ENCODE results near the gene STX2. TPM values are rescaled to one million over a fixed set of nuclear protein-coding genes. Genes with fewer than 3 reads are reported as not detected.

STX2 gene
- total RNA-seq, 1 donor: 43.8 TPM

DNA sequence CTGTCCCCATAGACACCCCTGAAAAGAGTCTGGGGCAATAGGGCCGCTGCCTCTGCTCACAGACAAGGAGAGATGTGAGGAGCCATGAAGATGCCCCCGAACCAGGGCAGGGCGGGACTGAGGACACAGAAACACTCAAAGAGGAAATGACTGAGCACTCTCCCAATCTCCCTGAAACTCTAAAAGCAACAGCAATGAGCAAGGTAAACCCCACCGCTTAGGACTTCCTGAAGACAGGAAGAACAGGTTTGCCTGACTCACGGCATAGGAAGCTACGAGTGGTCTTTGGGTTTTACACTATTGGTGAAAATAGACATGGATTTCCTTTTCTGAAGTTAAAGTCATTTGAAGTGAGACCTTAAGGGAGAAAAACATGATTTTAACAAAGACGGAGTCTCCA lies 32.5 kb downstream of the STX2 start:
- H3K4me2 ChIP-seq (ENCODE audit: insufficient read depth, low read length): no peak overlapping the region
- H3K4me3 ChIP-seq (ENCODE audit: insufficient read depth, low read length): no peak overlapping the region
- no peaks in the 10 kb centered on the region for H3K27me3 ChIP-seq (ENCODE audit: insufficient read depth, low read length)
- no peak overlapping the region for H3K27ac ChIP-seq (ENCODE audit: low read depth, low read length)
- no peaks in the 10 kb centered on the region for H3K9me3 ChIP-seq (ENCODE audit: low read depth, low read length)
- TF ChIP-seq, protein P1, sequence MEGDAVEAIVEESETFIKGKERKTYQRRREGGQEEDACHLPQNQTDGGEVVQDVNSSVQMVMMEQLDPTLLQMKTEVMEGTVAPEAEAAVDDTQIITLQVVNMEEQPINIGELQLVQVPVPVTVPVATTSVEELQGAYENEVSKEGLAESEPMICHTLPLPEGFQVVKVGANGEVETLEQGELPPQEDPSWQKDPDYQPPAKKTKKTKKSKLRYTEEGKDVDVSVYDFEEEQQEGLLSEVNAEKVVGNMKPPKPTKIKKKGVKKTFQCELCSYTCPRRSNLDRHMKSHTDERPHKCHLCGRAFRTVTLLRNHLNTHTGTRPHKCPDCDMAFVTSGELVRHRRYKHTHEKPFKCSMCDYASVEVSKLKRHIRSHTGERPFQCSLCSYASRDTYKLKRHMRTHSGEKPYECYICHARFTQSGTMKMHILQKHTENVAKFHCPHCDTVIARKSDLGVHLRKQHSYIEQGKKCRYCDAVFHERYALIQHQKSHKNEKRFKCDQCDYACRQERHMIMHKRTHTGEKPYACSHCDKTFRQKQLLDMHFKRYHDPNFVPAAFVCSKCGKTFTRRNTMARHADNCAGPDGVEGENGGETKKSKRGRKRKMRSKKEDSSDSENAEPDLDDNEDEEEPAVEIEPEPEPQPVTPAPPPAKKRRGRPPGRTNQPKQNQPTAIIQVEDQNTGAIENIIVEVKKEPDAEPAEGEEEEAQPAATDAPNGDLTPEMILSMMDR (IDR thresholded peaks at IDR 0.05; ENCODE audit: extremely low read depth, low read depth, low read length): no peak
- peaks cover 3% of the 10 kb centered on the region for H4K20me1 ChIP-seq (ENCODE audit: insufficient read depth, low read length)
- peaks cover 8% of the 10 kb centered on the region for H3K79me2 ChIP-seq (ENCODE audit: insufficient read depth, low read length)
- DNase-seq (ENCODE audit: insufficient read length, low spot score, missing footprints): no peak
- H3K4me1 ChIP-seq (ENCODE audit: insufficient read depth, low read length): peaks cover 9% of the 10 kb centered on the region
- H3K36me3 ChIP-seq (ENCODE audit: insufficient read depth, low read length): peaks cover 49% of the 10 kb centered on the region
- no peak overlapping the region for H2AFZ ChIP-seq (ENCODE audit: low read length)

DNA sequence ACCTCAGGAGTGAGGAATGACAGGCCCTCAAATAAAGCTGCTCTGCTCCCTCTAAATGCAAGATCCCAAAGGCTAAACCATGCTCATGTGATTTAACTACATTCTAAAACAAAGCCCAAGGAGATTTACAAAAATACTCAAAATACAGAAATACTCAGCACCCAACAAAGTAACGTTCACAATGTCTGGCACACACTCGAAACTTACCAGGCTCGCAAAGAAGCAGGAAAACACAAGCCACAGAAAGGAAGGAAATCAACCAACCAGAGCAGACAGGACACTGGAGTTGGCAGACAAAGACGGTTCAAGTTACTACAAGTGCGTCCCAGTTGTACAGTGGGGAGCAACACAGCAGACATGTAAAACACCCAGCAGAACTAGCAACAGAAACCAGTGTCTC lies 33.4 kb downstream of the STX2 start:
- H3K79me2 ChIP-seq (ENCODE audit: insufficient read depth, low read length): peaks cover 8% of the 10 kb centered on the region
- peaks cover 56% of the 10 kb centered on the region for H3K36me3 ChIP-seq (ENCODE audit: insufficient read depth, low read length)

DNA sequence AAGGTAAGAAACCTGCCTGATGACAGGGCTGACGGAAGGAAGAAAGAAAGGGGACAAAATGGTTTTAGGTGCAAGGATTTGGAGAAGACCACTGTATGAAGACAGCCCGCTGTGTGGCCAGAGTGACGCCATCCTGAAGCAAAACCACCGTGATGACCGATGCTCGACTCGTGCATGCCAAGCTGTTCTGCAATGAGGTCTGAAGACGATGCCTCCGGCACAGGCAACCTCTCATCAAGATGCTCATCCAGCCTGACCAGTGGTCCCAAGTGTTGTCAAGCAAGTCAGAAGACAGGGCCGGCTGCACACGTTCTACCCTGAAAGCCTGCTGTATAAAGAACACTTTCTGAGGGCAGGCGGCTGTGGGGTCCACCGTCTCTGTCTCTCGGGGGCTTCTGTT lies 34.8 kb downstream of the STX2 start:
- DNase-seq (ENCODE audit: insufficient read length, low spot score, missing footprints): no peak
- H3K4me2 ChIP-seq (ENCODE audit: insufficient read depth, low read length): no peak overlapping the region
- H3K27me3 ChIP-seq (ENCODE audit: insufficient read depth, low read length): no peaks in the 10 kb centered on the region
- H3K4me1 ChIP-seq (ENCODE audit: insufficient read depth, low read length): peaks cover 9% of the 10 kb centered on the region
- peaks cover 3% of the 10 kb centered on the region for H4K20me1 ChIP-seq (ENCODE audit: insufficient read depth, low read length)
- no peak overlapping the region for H2AFZ ChIP-seq (ENCODE audit: low read length)
- peak overlapping the region; percentile 1 for H3K27ac ChIP-seq (ENCODE audit: low read depth, low read length)
- H3K36me3 ChIP-seq (ENCODE audit: insufficient read depth, low read length): peaks cover 62% of the 10 kb centered on the region
- TF ChIP-seq, protein P1 (IDR thresholded peaks at IDR 0.05; ENCODE audit: extremely low read depth, low read depth, low read length): no peak
- H3K9me3 ChIP-seq (ENCODE audit: low read depth, low read length): no peaks in the 10 kb centered on the region
- H3K79me2 ChIP-seq (ENCODE audit: insufficient read depth, low read length): peaks cover 8% of the 10 kb centered on the region
- H3K4me3 ChIP-seq (ENCODE audit: insufficient read depth, low read length): no peak overlapping the region

More for the DNA sequence above, 33.4 kb downstream of the STX2 start:
- Histone ChIP-seq H3K4me3 (ENCODE audit: insufficient read depth, low read length) (no peak overlapping the region), H3K27me3 (ENCODE audit: insufficient read depth, low read length) (no peaks in the 10 kb centered on the region), H3K27ac (ENCODE audit: low read depth, low read length) (no peak overlapping the region), H2AFZ (ENCODE audit: low read length) (no peak overlapping the region), H3K9me3 (ENCODE audit: low read depth, low read length) (no peaks in the 10 kb centered on the region), H3K4me1 (ENCODE audit: insufficient read depth, low read length) (peaks cover 9% of the 10 kb centered on the region), H3K4me2 (ENCODE audit: insufficient read depth, low read length) (no peak overlapping the region), H4K20me1 (ENCODE audit: insufficient read depth, low read length) (peaks cover 3% of the 10 kb centered on the region)
- no peak for DNase-seq (ENCODE audit: insufficient read length, low spot score, missing footprints)
- TF ChIP-seq, protein P1 (IDR thresholded peaks at IDR 0.05; ENCODE audit: extremely low read depth, low read depth, low read length): no peak

DNA sequence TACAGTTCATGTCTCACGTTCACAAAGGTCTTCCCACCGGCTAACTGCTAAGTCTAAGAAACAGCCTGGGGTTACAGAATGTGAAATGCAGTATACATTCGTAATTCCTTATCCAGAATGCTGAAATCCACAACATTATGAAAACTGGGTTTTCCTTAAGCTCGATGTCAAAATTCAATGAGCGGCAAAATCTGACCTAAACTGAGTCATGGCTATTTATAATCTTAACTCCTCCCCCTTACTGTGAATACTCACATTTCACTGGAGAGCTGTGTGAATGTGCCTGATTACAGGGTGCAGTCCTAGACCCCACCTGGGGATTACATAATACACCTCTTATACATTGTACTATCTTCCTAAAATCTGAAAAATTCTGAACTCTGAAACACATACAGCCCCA lies 35.3 kb downstream of the STX2 start:
- Histone ChIP-seq H3K4me1 (ENCODE audit: insufficient read depth, low read length) (peaks cover 9% of the 10 kb centered on the region), H4K20me1 (ENCODE audit: insufficient read depth, low read length) (peaks cover 3% of the 10 kb centered on the region), H3K9me3 (ENCODE audit: low read depth, low read length) (no peaks in the 10 kb centered on the region), H3K4me3 (ENCODE audit: insufficient read depth, low read length) (no peak overlapping the region), H3K4me2 (ENCODE audit: insufficient read depth, low read length) (peak overlapping the region; percentile 23), H3K79me2 (ENCODE audit: insufficient read depth, low read length) (peaks cover 8% of the 10 kb centered on the region), H3K36me3 (ENCODE audit: insufficient read depth, low read length) (peaks cover 67% of the 10 kb centered on the region), H3K27ac (ENCODE audit: low read depth, low read length) (peak overlapping the region; percentile 1), H2AFZ (ENCODE audit: low read length) (no peak overlapping the region), H3K27me3 (ENCODE audit: insufficient read depth, low read length) (no peaks in the 10 kb centered on the region)
- peak; percentile 73 for DNase-seq (ENCODE audit: insufficient read length, low spot score, missing footprints)
- TF ChIP-seq, protein P1 (IDR thresholded peaks at IDR 0.05; ENCODE audit: extremely low read depth, low read depth, low read length): no peak

All from osteoblast (primary cell).